ENCODE measurements around the gene CPT1B. TPM values are rescaled to one million over a fixed set of nuclear protein-coding genes. Genes with fewer than 3 reads are reported as not detected.
A peak's percentile ranks its signal among the peaks of the same experiment; 100 is the strongest.
"Not testable (repeated sequence)": the region's sequence is repeated elsewhere in the genome, so short reads cannot be mapped to it uniquely, and the experiment has no call there.

The CPT1B gene
- total RNA-seq, 2 donors from 2014 or later = 40.3 to 102 TPM

GRCh38 chr22:50613291-50613981 is 35.2 kb upstream of the CPT1B start:
- no peak overlapping the region for H3K27ac Mint-ChIP-seq
- no peaks in the 10 kb centered on the region for H3K9me3 Mint-ChIP-seq
- no peak overlapping the region for H3K4me3 Mint-ChIP-seq
- peaks cover 4 to 7% of the 10 kb centered on the region in 2 donors for H3K4me1 Mint-ChIP-seq (ENCODE audit: low read depth in 2 of 2)
- no peak for DNase-seq (ENCODE audit: low spot score)
- H3K36me3 Mint-ChIP-seq = no peaks in the 10 kb centered on the region
- no peak for ATAC-seq
- H3K27me3 Mint-ChIP-seq = peaks cover 0 to 16% of the 10 kb centered on the region in 2 donors

GRCh38 chr22:50612528-50613221 is 34.4 kb upstream of the CPT1B start:
- no peaks in the 10 kb centered on the region for H3K36me3 Mint-ChIP-seq
- no peak overlapping the region for H3K4me3 Mint-ChIP-seq
- peaks cover 4 to 7% of the 10 kb centered on the region in 2 donors for H3K4me1 Mint-ChIP-seq (ENCODE audit: low read depth in 2 of 2)
- H3K27ac Mint-ChIP-seq = no peak overlapping the region
- no peak for DNase-seq (ENCODE audit: low spot score)
- no peaks in the 10 kb centered on the region for H3K9me3 Mint-ChIP-seq
- peak; percentile 19 to 78 for ATAC-seq
- peaks cover 2 to 19% of the 10 kb centered on the region in 2 donors for H3K27me3 Mint-ChIP-seq

GRCh38 chr22:50612168-50612527 is 33.9 kb upstream of the CPT1B start:
- ATAC-seq (no peak), DNase-seq (ENCODE audit: low spot score) (no peak)
- no peaks in the 10 kb centered on the region for H3K9me3 Mint-ChIP-seq
- peaks cover 8 to 24% of the 10 kb centered on the region in 2 donors for H3K27me3 Mint-ChIP-seq
- no peak overlapping the region for H3K27ac Mint-ChIP-seq
- no peaks in the 10 kb centered on the region for H3K36me3 Mint-ChIP-seq
- peaks cover 7% of the 10 kb centered on the region in 2 donors for H3K4me1 Mint-ChIP-seq (ENCODE audit: low read depth in 2 of 2)
- H3K4me3 Mint-ChIP-seq = no peak overlapping the region

GRCh38 chr22:50611341-50612060 is 33.3 kb upstream of the CPT1B start:
- no peaks in the 10 kb centered on the region for H3K36me3 Mint-ChIP-seq
- no peak for DNase-seq (ENCODE audit: low spot score)
- H3K9me3 Mint-ChIP-seq = no peaks in the 10 kb centered on the region
- peaks cover 9 to 26% of the 10 kb centered on the region in 2 donors for H3K27me3 Mint-ChIP-seq
- no peak overlapping the region for H3K27ac Mint-ChIP-seq
- no peak overlapping the region for H3K4me3 Mint-ChIP-seq
- H3K4me1 Mint-ChIP-seq (ENCODE audit: low read depth in 2 of 2) = peaks cover 7% of the 10 kb centered on the region in 2 donors
- no peak for ATAC-seq

- no peak for ATAC-seq
- H3K4me1 Mint-ChIP-seq (ENCODE audit: low read depth in 2 of 2) = peaks cover 7% of the 10 kb centered on the region in 2 donors
- DNase-seq (ENCODE audit: low spot score) = no peak
- H3K4me3 Mint-ChIP-seq = no peak overlapping the region
- no peaks in the 10 kb centered on the region for H3K9me3 Mint-ChIP-seq
- H3K27me3 Mint-ChIP-seq = peaks cover 9 to 26% of the 10 kb centered on the region in 2 donors
- H3K27ac Mint-ChIP-seq = no peak overlapping the region
- no peaks in the 10 kb centered on the region for H3K36me3 Mint-ChIP-seq
Observed at GRCh38 chr22:50610581-50610980, 32.4 kb upstream of the CPT1B start.

GRCh38 chr22:50610041-50610451 is 31.8 kb upstream of the CPT1B start:
- Mint-ChIP-seq H3K4me3 (no peak overlapping the region), H3K36me3 (no peaks in the 10 kb centered on the region), H3K27me3 (peaks cover 9 to 26% of the 10 kb centered on the region in 2 donors), H3K9me3 (no peaks in the 10 kb centered on the region), H3K27ac (no peak overlapping the region), H3K4me1 (ENCODE audit: low read depth in 2 of 2) (peaks cover 7% of the 10 kb centered on the region in 2 donors)
- peak in 1 of 2 donors; percentile 11 for ATAC-seq
- no peak for DNase-seq (ENCODE audit: low spot score)

- H3K36me3 Mint-ChIP-seq = no peaks in the 10 kb centered on the region
- no peak overlapping the region for H3K27ac Mint-ChIP-seq
- no peaks in the 10 kb centered on the region for H3K9me3 Mint-ChIP-seq
- H3K4me1 Mint-ChIP-seq (ENCODE audit: low read depth in 2 of 2) = peaks cover 7% of the 10 kb centered on the region in 2 donors
- H3K4me3 Mint-ChIP-seq = no peak overlapping the region
- DNase-seq (ENCODE audit: low spot score) (peak; percentile 29), ATAC-seq (no peak)
- H3K27me3 Mint-ChIP-seq = peaks cover 9 to 26% of the 10 kb centered on the region in 2 donors
Observed at GRCh38 chr22:50609599-50609998, 31.4 kb upstream of the CPT1B start.

GRCh38 chr22:50608996-50609395 is 30.8 kb upstream of the CPT1B start:
- ATAC-seq (no peak), DNase-seq (ENCODE audit: low spot score) (no peak)
- no peaks in the 10 kb centered on the region for H3K9me3 Mint-ChIP-seq
- no peaks in the 10 kb centered on the region for H3K36me3 Mint-ChIP-seq
- peaks cover 7% of the 10 kb centered on the region in 2 donors for H3K4me1 Mint-ChIP-seq (ENCODE audit: low read depth in 2 of 2)
- no peak overlapping the region for H3K27ac Mint-ChIP-seq
- H3K4me3 Mint-ChIP-seq = no peak overlapping the region
- peaks cover 9 to 26% of the 10 kb centered on the region in 2 donors for H3K27me3 Mint-ChIP-seq

GRCh38 chr22:50608058-50608840 is 30.0 kb upstream of the CPT1B start:
- peaks cover 10 to 22% of the 10 kb centered on the region in 2 donors for H3K27me3 Mint-ChIP-seq
- not testable (repeated sequence) for H3K4me3 Mint-ChIP-seq; H3K4me1 Mint-ChIP-seq (ENCODE audit: low read depth in 2 of 2); DNase-seq (ENCODE audit: low spot score); ATAC-seq; H3K36me3 Mint-ChIP-seq; H3K9me3 Mint-ChIP-seq; H3K27ac Mint-ChIP-seq

- Mint-ChIP-seq H3K9me3 (no peaks in the 10 kb centered on the region), H3K27me3 (peaks cover 16 to 24% of the 10 kb centered on the region in 2 donors), H3K4me1 (ENCODE audit: low read depth in 2 of 2) (peaks cover 0 to 4% of the 10 kb centered on the region in 2 donors), H3K27ac (no peak overlapping the region), H3K4me3 (no peak overlapping the region), H3K36me3 (no peaks in the 10 kb centered on the region)
- ATAC-seq (no peak), DNase-seq (ENCODE audit: low spot score) (peak; percentile 32)
Observed at GRCh38 chr22:50607659-50608020, 29.4 kb upstream of the CPT1B start.

GRCh38 chr22:50606946-50607658 is 28.9 kb upstream of the CPT1B start:
- Mint-ChIP-seq H3K27me3 (peaks cover 21 to 29% of the 10 kb centered on the region in 2 donors), H3K9me3 (no peaks in the 10 kb centered on the region), H3K4me3 (no peak overlapping the region), H3K4me1 (ENCODE audit: low read depth in 2 of 2) (peaks cover 0 to 4% of the 10 kb centered on the region in 2 donors), H3K36me3 (no peaks in the 10 kb centered on the region), H3K27ac (no peak overlapping the region)
- no peak for ATAC-seq
- peak; percentile 45 for DNase-seq (ENCODE audit: low spot score)

- H3K36me3 Mint-ChIP-seq = no peaks in the 10 kb centered on the region
- no peak overlapping the region for H3K27ac Mint-ChIP-seq
- H3K4me1 Mint-ChIP-seq (ENCODE audit: low read depth in 2 of 2) = peaks cover 5 to 8% of the 10 kb centered on the region in 2 donors
- no peaks in the 10 kb centered on the region for H3K9me3 Mint-ChIP-seq
- DNase-seq (ENCODE audit: low spot score) (peak; percentile 49), ATAC-seq (no peak)
- H3K4me3 Mint-ChIP-seq = no peak overlapping the region
- H3K27me3 Mint-ChIP-seq = peaks cover 29 to 35% of the 10 kb centered on the region in 2 donors
Observed at GRCh38 chr22:50606165-50606945, 28.1 kb upstream of the CPT1B start.
